PFSK-1 (cell line): ENCODE results near the gene ZNF813.

Source experiments
- FOXP2 ChIP-seq: optimal IDR thresholded peaks from 2 replicates; pipeline ENCODE3; 2011; ENCODE audit warnings: borderline replicate concordance, control low read depth, inconsistent platforms; ENCODE audit not compliant: insufficient read depth; ENCODE audit errors: extremely low read length, extremely low read depth
- POLR2AphosphoS5 ChIP-seq: IDR thresholded peaks from 2 replicates; pipeline ENCODE4 v1.6.1; 2012; ENCODE audit warnings: low read depth, mild to moderate bottlenecking, control low read depth, low read length, moderate library complexity
- REST ChIP-seq, 2 experiments: IDR thresholded peaks; 2 replicates each; pipeline versions ENCODE4 v1.6.1 to v1.8.0; 2011 to 2012; ENCODE audit warnings: low read depth in 2 of 2, low read length in 2 of 2, control low read depth in 1 of 2, inconsistent platforms in 1 of 2, mild to moderate bottlenecking in 1 of 2, moderate library complexity in 1 of 2; ENCODE audit not compliant: insufficient read depth in 1 of 2
- SIN3A ChIP-seq: IDR thresholded peaks from 2 replicates; pipeline ENCODE4 v1.6.1; 2012; ENCODE audit warnings: mild to moderate bottlenecking, low read length, moderate library complexity, borderline replicate concordance; ENCODE audit not compliant: insufficient read depth
- TAF1 ChIP-seq: IDR thresholded peaks from 2 replicates; pipeline ENCODE4 v1.6.1; 2012; ENCODE audit warnings: low read length, control low read depth, borderline replicate concordance; ENCODE audit not compliant: insufficient read depth

- TF ChIP-seq POLR2AphosphoS5, result no peak
- TF ChIP-seq REST (IDR thresholded peaks at IDR 0.05; ENCODE audit: insufficient read depth in 1 of 2, low read depth in 2 of 2, low read length in 2 of 2), result no peak
- no peak for TF ChIP-seq TAF1
- TF ChIP-seq FOXP2, result no peak
- TF ChIP-seq SIN3A, result no peak
Observed at GRCh38 chr19:53461866-53462265, 5.7 kb upstream of the ZNF813 start.
